SK-N-SH (cell line): ENCODE results near the gene C16orf74. TPM values are rescaled to one million over a fixed set of nuclear protein-coding genes. Genes with fewer than 3 reads are reported as not detected.

Experiments used
- CTCF ChIA-PET: fragments of 300-600, 350-600 bp; formaldehyde crosslinking; extraction: SDS; loops from one replicate; lab custom pipeline; 2021; lab: Yijun Ruan, JAX
- POLR2A ChIA-PET: fragments of 350-600 bp; sonication (Branson Sonifier 250); formaldehyde crosslinking; extraction: SDS; loops from one replicate; lab custom pipeline; 2020; ENCODE audit warnings: antibody characterized with exemption, inconsistent platforms; lab: Yijun Ruan, JAX
- DNase-seq: peaks from one replicate; pipeline ENCODE4 v3.0.0; 2012
- H2AFZ ChIP-seq: fragments of 200-600 bp; sonication (generic); 2 replicates; pipeline ENCODE4 v1.8.1; 2016; ENCODE audit warnings: antibody characterized with exemption, mild to moderate bottlenecking, low read depth
- H3F3A ChIP-seq: fragments of 200-600 bp; sonication (generic); replicated peaks from 2 replicates; pipeline ENCODE3; 2016; ENCODE audit warnings: antibody characterized with exemption, mild to moderate bottlenecking; ENCODE audit not compliant: insufficient read depth
- H3K27ac ChIP-seq, 2 experiments: fragments of 200-500 bp in 1 of 2; fragments of 200-600 bp in 1 of 2; sonication (Bioruptor generic) in 1 of 2; sonication (generic), shearing (Covaris generic) in 1 of 2; 2 replicates each; pipeline versions ENCODE4 v1.5.1 to v1.6.1; 2014 to 2016; ENCODE audit warnings: low read depth in 2 of 2, inconsistent platforms in 1 of 2, low read length in 1 of 2, mild to moderate bottlenecking in 1 of 2, mixed read lengths in 1 of 2
- H3K27me3 ChIP-seq: fragments of 200-600 bp; sonication (generic), shearing (Covaris generic); 2 replicates; pipeline ENCODE4 v1.6.1; 2016; ENCODE audit warnings: mixed run types; ENCODE audit not compliant: insufficient read depth
- H3K36me3 ChIP-seq, 2 experiments: fragments of 200-500 bp in 1 of 2; fragments of 200-600 bp in 1 of 2; sonication (Bioruptor generic) in 1 of 2; sonication (generic) in 1 of 2; replicated peaks in 1 of 2; 2 replicates each; pipeline versions ENCODE3 to v1.5.1; 2014 to 2016; ENCODE audit warnings: low read length in 1 of 2, mild to moderate bottlenecking in 1 of 2; ENCODE audit not compliant: insufficient read depth in 2 of 2, control insufficient read depth in 1 of 2
- H3K4me1 ChIP-seq, 2 experiments: fragments of 200-500 bp in 1 of 2; fragments of 200-600 bp in 1 of 2; sonication (Bioruptor generic) in 1 of 2; sonication (generic), shearing (Covaris generic) in 1 of 2; 2 replicates each; pipeline versions ENCODE4 v1.5.1 to v1.6.1; 2014 to 2016; ENCODE audit warnings: low read depth in 1 of 2, low read length in 1 of 2, mixed run types in 1 of 2; ENCODE audit not compliant: insufficient read depth in 2 of 2, control insufficient read depth in 1 of 2
- H3K4me2 ChIP-seq: fragments of 200-600 bp; sonication (generic), shearing (Covaris generic); 2 replicates; pipeline ENCODE4 v1.6.1; 2017; ENCODE audit warnings: mixed run types
- H3K4me3 ChIP-seq, 2 experiments: fragments of 200-500 bp in 1 of 2; fragments of 200-600 bp in 1 of 2; sonication (Bioruptor generic) in 1 of 2; sonication (generic), shearing (Covaris generic) in 1 of 2; 2 replicates each; pipeline versions ENCODE4 v1.5.1 to v1.8.1; 2014 to 2016; ENCODE audit warnings: low read depth in 2 of 2, inconsistent platforms in 1 of 2, low read length in 1 of 2, mild to moderate bottlenecking in 1 of 2, mixed read lengths in 1 of 2, moderate library complexity in 1 of 2
- H3K79me2 ChIP-seq: fragments of 200-600 bp; sonication (generic); 2 replicates; pipeline ENCODE4 v1.8.1; 2017; ENCODE audit warnings: mild to moderate bottlenecking; ENCODE audit not compliant: insufficient read depth
- H3K9ac ChIP-seq: fragments of 200-600 bp; sonication (generic); 2 replicates; pipeline ENCODE4 v1.6.1; 2017; ENCODE audit warnings: mixed run types
- H3K9me2 ChIP-seq: fragments of 200-600 bp; sonication (generic); 2 replicates; pipeline ENCODE4 v1.6.1; 2017; ENCODE audit warnings: mixed run types
- H3K9me3 ChIP-seq: fragments of 200-600 bp; sonication (generic); 2 replicates; pipeline ENCODE4 v1.6.1; 2017; ENCODE audit warnings: mixed run types, mild to moderate bottlenecking, moderate library complexity
- H4K20me1 ChIP-seq: fragments of 200-600 bp; sonication (generic); 2 replicates; pipeline ENCODE4 v1.6.1; 2017; ENCODE audit warnings: mild to moderate bottlenecking, mixed run types; ENCODE audit not compliant: insufficient read depth
- FOSL2 ChIP-seq: IDR thresholded peaks from 2 replicates; pipeline ENCODE4 v1.4.0; 2012; ENCODE audit warnings: low read depth, mild to moderate bottlenecking, moderate library complexity, borderline replicate concordance
- GABPA ChIP-seq: IDR thresholded peaks from 2 replicates; pipeline ENCODE4 v1.4.0; 2012; ENCODE audit warnings: low read depth, mild to moderate bottlenecking
- NFIC ChIP-seq: IDR thresholded peaks from 2 replicates; pipeline ENCODE4 v1.4.0; 2012; ENCODE audit warnings: borderline replicate concordance
- POLR2AphosphoS5 ChIP-seq: IDR thresholded peaks from 2 replicates; pipeline ENCODE4 v1.6.1; 2012; ENCODE audit warnings: low read depth, low read length
- RAD21 ChIP-seq: IDR thresholded peaks from 2 replicates; pipeline ENCODE4 v1.6.1; 2012; ENCODE audit warnings: mild to moderate bottlenecking, low read length
- WGBS: methylation state at CpG from one replicate; pipeline ENCODE4 v1.1.6; 2017; ENCODE audit warnings: low lambda C conversion rate; 5-methylcytosine and 5-hydroxymethylcytosine counted together
- polyA plus RNA-seq, 3 experiments: library from polyadenylated mRNA; depleted of rRNA; stranded (reverse); fragments of >200 nt; gene quantifications; 2 replicates each; pipeline ENCODE4 v1.2.3, GENCODE V29; 2012
- TF ChIP-seq, protein P1 (sequence below): IDR thresholded peaks from 2 replicates; pipeline ENCODE4; 2012
- TF ChIP-seq, protein P2 (sequence below): fragments of 200-600 bp; sonication (generic); IDR thresholded peaks from 2 replicates; pipeline ENCODE4 v1.6.1; 2017; ENCODE audit warnings: antibody characterized with exemption, mild to moderate bottlenecking, moderate library complexity

The C16orf74 gene
- polyA plus RNA-seq, 1 of the 3 experiments (the other 2 are of a cell fraction), result 27.2 TPM

DNA sequence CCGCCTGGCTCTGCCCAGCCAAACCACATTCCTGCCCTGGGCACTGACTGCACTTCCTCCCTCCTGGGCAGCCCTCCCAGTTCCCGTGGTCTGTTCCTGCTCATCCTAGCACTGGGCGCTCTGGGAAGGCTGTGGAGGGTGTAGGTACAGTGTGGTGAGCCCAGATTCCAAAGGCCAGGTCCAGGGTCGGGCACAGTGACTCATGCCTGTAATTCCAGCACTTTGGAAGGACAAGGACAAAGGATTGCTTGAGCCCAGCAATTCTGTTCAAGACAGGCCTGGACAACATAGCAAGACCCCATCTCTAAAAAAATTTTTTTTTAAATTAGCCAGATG lies 30.6 kb downstream of the C16orf74 start:
- H3K9me2 ChIP-seq, result no peaks in the 10 kb centered on the region
- no peaks in the 10 kb centered on the region; the same call in 1 of the 2 replicates for H3K79me2 ChIP-seq
- H3K9me3 ChIP-seq, result no peaks in the 10 kb centered on the region
- no peaks in the 10 kb centered on the region for H3K27me3 ChIP-seq
- POLR2A ChIA-PET, result no interaction called here
- H3K4me2 ChIP-seq, result no peak overlapping the region
- H3K36me3 ChIP-seq, result no peaks in the 10 kb centered on the region
- DNase-seq, result no peak
- peaks cover 10% of the 10 kb centered on the region for H3F3A ChIP-seq
- H3K4me3 ChIP-seq, result no peak overlapping the region
- H3K9ac ChIP-seq, result no peak overlapping the region
- peaks cover 22% of the 10 kb centered on the region for H4K20me1 ChIP-seq
- H3K27ac ChIP-seq, result no peak overlapping the region
- CTCF ChIA-PET, result interaction anchor here (0.7 to 6.6 kb wide), 5 partner anchors 11 to 295 kb away, joined by 3 to 138 read pairs (median 3); partner anchors contain the start of gene GINS2
- WGBS, result 61% methylated on average over 4 of the region's 4 CpGs
- TF ChIP-seq NFIC (0 out of 2 replicates have a peak, but pooled peaks have one; percentile 14), POLR2AphosphoS5 (no peak), FOSL2 (0 out of 2 replicates have a peak, but pooled peaks have one; percentile 29), RAD21 (no peak)
- TF ChIP-seq, protein P1, sequence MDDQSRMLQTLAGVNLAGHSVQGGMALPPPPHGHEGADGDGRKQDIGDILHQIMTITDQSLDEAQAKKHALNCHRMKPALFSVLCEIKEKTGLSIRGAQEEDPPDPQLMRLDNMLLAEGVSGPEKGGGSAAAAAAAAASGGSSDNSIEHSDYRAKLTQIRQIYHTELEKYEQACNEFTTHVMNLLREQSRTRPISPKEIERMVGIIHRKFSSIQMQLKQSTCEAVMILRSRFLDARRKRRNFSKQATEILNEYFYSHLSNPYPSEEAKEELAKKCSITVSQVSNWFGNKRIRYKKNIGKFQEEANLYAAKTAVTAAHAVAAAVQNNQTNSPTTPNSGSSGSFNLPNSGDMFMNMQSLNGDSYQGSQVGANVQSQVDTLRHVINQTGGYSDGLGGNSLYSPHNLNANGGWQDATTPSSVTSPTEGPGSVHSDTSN, result no peak
- peaks cover 0 to 27% of the 10 kb centered on the region in 2 experiments; a peak in 1 of 4 replicates for H3K4me1 ChIP-seq
- no peak overlapping the region for H2AFZ ChIP-seq

DNA sequence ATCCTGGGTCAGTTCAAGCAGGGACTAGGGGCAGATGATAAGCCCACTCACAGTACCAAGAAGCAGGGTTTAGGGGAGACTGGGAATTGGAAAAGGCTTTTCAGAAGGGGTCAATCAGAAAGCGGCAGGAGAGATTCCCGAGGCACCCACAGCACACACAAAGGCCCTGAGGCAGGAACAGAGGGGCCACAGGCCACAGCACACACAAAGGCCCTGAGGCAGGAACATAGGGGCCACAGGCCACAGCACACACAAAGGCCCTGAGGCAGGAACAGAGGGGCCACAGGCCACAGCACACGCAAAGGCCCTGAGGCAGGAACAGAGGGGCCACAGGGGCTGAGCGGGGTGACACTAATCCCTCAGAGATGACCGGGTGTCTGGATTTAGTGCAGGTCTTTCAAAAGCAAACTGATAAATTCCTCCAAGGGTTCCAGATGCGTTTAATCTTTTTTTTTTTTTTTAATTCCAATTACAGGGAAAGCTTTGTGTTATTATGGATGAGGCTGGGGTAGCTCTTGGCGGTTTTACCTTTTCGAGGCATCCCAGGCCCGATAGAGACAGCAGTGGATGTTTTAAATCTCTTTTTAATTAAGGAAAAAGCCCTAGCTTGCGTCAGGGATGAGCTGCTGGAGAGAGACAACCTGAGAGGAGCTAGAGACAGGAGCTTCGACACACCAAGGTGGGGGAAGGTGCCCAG lies 31.1 kb downstream of the C16orf74 start:
- ChIA-PET POLR2A (no interaction called here), CTCF (interaction anchor here (0.7 to 6.6 kb wide), 10 partner anchors 7 to 295 kb away, joined by 3 to 138 read pairs (median 4); partner anchors contain the start of gene GINS2)
- TF ChIP-seq GABPA, result no peak
- Histone ChIP-seq H2AFZ (no peak overlapping the region), H4K20me1 (peaks cover 22% of the 10 kb centered on the region), H3K36me3 (no peaks in the 10 kb centered on the region), H3K9me3 (no peaks in the 10 kb centered on the region), H3K4me3 (no peak overlapping the region), H3K4me1 (peaks cover 0 to 27% of the 10 kb centered on the region in 2 experiments; a peak in 1 of 4 replicates), H3K4me2 (no peak overlapping the region), H3F3A (peaks cover 10% of the 10 kb centered on the region), H3K9ac (no peak overlapping the region), H3K27ac (no peak overlapping the region), H3K27me3 (no peaks in the 10 kb centered on the region), H3K79me2 (no peaks in the 10 kb centered on the region; the same call in 1 of the 2 replicates), H3K9me2 (no peaks in the 10 kb centered on the region)
- DNase-seq, result no peak
- 81% methylated on average over 11 of the region's 11 CpGs for WGBS

DNA sequence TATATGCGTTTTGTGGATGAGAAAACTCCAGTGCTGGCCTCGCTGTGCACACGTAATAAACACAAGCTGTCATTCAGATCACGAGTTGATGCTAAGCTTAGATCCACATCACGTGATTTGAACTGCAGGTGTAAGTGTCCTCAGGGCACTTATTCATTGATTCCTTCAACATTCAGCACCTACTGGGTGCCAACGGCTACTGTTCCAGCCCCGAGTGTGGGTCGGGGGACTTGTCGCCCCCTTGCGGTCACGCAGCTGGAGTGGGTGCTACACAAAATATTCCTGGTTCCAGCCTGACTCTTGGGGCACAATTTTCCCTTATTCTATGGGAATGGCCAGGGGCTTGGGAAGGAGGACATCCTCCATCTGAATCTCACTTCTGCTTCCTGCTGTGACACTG lies 32.2 kb downstream of the C16orf74 start:
- H2AFZ ChIP-seq, result no peak overlapping the region
- TF ChIP-seq, protein P2, sequence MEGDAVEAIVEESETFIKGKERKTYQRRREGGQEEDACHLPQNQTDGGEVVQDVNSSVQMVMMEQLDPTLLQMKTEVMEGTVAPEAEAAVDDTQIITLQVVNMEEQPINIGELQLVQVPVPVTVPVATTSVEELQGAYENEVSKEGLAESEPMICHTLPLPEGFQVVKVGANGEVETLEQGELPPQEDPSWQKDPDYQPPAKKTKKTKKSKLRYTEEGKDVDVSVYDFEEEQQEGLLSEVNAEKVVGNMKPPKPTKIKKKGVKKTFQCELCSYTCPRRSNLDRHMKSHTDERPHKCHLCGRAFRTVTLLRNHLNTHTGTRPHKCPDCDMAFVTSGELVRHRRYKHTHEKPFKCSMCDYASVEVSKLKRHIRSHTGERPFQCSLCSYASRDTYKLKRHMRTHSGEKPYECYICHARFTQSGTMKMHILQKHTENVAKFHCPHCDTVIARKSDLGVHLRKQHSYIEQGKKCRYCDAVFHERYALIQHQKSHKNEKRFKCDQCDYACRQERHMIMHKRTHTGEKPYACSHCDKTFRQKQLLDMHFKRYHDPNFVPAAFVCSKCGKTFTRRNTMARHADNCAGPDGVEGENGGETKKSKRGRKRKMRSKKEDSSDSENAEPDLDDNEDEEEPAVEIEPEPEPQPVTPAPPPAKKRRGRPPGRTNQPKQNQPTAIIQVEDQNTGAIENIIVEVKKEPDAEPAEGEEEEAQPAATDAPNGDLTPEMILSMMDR, result peak; percentile 52
- TF ChIP-seq, protein P1, result no peak
- 74% methylated on average over 11 of the region's 11 CpGs for WGBS
- ChIA-PET POLR2A (no interaction called here), CTCF (interaction anchor here (0.8 to 6.6 kb wide), 14 partner anchors 8 to 469 kb away, joined by 3 to 138 read pairs (median 4); no protein-coding TSS in a partner anchor)
- peaks cover 10% of the 10 kb centered on the region for H3F3A ChIP-seq
- H3K27me3 ChIP-seq, result no peaks in the 10 kb centered on the region
- no peak overlapping the region for H3K4me2 ChIP-seq
- no peak overlapping the region for H3K27ac ChIP-seq
- no peak overlapping the region for H3K9ac ChIP-seq
- no peaks in the 10 kb centered on the region for H3K9me3 ChIP-seq
- peaks cover 22% of the 10 kb centered on the region for H4K20me1 ChIP-seq
- H3K4me1 ChIP-seq, result peaks cover 0 to 21% of the 10 kb centered on the region in 2 experiments; a peak in 1 of 4 replicates
- no peaks in the 10 kb centered on the region for H3K36me3 ChIP-seq
- H3K9me2 ChIP-seq, result no peaks in the 10 kb centered on the region
- H3K79me2 ChIP-seq, result no peaks in the 10 kb centered on the region; the same call in 1 of the 2 replicates
- no peak for DNase-seq
- H3K4me3 ChIP-seq, result no peak overlapping the region; a peak in 1 of 4 replicates
